DMS 273 (cell line): ENCODE measurements around the gene TBC1D17.

Experiments
- DNase-seq: peaks from one replicate; lab custom pipeline; 2025; ENCODE audit not compliant: unreplicated experiment; lab: John Stamatoyannopoulos, UW

Gene TBC1D17

DNA sequence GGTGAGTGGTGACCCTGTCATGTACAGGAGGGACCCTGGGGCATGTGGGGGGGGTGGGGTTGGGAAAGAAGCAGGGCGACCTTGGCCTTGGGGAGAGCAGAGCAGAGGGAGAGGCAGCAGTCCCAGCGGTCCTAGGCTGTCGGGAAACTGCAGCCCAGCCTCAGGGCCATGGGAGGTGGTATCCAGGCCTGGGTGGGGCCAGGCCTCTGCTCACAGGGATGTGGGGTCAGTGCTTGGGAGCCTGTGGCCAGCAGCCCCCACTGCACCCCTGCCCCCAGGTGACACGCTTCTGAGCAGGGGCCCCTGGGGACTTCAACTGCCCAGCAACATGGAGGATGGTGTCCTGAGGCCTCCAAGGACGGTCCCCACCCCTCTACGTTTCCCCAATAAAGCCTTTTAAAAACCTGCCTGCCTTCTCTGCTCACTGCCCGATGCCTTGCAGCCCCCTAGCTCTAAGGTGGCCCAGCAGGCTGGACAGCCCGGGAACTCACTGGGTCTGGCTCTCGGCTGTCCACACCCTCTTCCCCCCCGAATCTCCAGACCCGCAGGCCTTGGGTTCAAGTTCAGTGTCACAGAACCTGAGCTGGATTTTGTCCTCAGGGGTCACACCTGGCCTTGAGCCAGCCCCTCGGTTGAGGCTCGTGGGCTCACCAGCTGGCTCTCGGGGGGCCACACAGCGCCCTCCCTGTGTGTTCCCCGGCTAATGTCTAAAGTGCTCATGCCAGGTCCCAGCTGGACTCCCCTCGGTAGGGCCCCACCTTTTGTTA, 17.0 kb upstream of the TBC1D17 start:
- no peak for DNase-seq

DNA sequence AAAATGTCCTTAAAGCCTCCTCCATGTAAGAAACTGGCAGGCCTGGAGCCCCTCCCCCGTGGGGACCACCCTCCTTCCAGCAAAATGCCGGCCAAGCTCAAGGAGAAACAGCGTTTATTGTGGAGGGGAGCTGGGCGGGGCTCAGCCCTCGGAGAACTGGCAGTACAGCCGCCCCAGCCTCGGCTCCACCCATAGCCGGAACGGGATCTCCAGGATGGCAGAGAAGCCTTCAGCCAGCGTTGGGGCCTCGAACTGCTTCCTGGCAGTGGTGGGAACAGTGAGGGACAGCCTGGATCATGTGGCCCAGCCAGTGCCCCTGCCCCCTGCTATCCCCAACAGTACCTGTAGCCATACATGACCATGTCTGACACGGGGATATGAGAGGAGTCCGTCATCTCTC, 16.4 kb upstream of the TBC1D17 start:
- DNase-seq: peak; percentile 61

DNA sequence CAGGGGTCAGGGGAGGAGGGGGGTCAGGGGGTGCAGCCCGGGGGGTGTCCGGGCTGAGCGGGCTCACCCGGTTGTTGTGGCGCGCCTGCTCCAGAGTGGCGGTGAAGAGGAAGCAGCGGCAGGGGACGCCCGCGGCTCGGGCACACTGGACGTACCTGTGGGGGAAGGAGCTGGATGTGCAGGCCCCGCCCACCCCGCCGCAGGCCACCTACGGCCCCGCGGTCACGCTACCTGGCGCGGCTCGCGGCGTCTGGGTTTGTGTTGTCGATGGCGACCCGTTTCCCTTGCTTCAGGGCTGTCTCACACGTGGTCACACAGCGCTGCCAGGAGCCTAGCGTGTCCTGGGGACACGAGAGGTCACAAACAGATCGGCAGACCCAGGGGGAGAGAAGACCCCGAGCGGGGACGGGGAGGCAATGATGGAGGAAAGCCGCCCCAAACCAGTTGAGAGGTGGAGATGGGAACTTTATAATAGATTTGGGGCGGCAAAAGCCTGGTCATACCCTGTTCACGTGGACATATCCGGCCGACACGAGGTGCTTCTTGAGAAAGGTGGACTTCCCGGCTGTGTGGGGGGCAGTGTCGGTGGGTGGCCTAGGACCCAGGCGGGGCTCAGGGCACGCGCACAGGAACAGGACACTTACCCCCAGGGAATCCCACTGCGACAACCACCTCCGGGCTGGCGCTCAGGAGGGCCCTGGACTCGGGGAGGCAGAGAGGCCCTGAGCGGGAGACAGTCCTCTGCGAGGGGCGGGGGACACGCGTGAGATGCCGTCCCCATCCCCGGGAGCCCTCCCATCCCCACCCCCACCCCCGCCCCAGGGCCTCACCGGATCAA, 15.7 kb upstream of the TBC1D17 start:
- DNase-seq: no peak

DNA sequence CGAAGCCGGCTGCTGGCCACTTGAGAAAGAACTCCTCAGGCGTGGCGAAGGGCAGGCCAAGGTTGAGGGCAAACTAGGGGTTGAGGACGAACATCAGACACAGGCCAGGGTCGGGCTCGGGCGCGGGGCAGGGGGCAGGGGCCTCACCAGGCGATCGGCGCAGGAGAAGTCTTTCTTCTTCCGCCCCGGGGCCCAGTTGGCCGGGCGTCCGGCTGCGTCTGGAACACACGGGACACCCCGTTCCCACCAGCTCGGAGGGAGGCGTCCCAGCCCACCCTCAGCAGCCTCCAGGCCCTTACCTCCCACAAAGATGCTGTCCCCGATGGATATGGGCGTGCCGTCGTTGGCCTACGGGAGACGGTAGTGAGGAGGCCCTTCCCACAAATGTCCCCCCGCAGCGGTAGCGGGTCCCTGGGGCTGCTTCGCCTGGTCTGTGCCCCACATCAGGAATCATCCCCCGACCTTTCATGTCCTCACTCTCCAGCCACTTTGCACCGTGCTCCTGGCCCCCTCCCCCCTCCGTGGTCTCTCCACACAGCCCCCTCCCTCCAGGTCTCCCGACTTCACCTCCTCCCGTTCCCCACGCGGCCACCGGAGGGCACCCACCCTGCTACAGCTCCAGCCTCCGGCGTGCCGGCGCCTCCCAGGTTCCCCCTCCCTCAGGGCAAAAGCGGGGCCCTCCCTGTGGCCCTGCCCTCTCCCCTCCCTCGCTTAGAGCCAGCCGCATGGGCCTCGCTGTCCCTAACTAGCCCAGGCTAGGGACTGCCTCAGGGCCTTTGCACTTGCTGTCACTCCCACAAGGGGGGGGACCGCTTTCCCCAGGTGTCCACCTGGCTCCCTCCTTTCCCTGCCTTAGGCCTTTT, 14.9 kb upstream of the TBC1D17 start:
- peak; percentile 64 for DNase-seq

DNA sequence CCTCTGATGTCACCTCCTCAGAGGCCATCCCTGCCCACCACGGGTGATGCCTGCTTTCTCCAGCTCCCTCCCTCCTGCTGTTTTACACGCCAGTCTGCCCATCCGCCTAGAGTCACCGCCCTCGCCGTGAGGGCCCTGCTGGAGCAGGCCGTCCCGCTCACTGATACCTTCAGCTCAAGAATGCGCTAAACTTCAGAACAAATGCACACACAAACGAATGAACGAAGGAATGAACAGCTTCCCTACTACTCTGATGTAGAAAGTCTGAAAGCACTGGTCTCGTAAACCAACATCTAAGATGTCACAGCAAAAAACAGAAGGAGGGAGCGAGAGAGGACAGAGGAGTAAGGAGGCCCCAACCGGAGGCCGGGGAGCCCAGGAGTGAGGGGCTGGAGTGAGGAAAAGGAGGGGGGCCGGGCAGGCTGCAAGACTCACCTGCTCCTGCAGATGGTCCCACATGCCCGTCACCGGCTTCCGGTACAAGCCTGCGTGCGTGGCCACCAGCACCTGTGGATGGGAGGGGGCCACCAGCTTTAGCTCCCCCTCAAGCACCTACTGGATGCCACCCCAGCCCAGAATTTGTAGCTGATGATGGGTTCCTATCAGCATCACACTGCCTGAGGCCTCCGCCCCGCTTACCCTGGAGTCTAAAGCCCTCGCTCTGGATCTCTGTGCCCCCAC, 14.1 kb upstream of the TBC1D17 start:
- DNase-seq: no peak

DNA sequence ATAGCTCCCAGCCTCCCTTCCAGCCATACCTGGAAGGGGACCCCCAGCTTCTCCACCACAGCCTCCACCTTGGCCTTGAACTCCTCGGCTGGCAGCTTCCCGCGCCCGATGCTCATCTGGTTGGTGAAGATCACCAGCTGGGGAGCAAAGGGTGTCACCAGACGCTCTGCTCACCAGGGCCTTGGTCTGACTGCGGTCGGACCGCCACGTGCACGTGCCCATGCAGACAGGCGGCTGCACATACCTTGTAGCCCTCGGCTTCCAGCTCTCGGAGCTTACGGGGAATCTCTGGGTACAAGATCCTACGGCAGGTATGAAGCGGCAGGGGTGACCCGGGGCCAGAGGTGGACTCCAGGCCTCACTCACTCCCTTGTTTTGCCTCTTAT, 13.6 kb upstream of the TBC1D17 start:
- no peak for DNase-seq

DNA sequence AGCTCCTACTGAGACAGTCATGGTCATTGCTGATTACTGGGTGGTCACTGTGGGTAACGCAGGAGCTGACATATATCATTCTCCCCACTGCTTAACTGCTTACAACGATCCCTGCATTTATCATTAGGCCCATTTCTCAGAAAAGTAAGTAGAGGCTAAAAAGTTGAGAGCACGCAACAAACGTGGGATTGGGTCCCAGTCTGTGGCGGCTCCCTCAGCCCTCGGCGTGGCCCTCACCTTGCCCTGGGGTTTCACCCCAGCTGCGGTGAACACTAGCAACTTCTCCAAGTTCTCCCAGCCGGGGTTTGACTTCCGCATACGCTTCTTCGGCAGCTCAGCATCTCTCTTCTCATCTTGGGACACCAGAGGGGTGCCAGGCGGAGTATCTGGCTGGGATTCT, 12.6 kb upstream of the TBC1D17 start:
- DNase-seq: no peak

DNA sequence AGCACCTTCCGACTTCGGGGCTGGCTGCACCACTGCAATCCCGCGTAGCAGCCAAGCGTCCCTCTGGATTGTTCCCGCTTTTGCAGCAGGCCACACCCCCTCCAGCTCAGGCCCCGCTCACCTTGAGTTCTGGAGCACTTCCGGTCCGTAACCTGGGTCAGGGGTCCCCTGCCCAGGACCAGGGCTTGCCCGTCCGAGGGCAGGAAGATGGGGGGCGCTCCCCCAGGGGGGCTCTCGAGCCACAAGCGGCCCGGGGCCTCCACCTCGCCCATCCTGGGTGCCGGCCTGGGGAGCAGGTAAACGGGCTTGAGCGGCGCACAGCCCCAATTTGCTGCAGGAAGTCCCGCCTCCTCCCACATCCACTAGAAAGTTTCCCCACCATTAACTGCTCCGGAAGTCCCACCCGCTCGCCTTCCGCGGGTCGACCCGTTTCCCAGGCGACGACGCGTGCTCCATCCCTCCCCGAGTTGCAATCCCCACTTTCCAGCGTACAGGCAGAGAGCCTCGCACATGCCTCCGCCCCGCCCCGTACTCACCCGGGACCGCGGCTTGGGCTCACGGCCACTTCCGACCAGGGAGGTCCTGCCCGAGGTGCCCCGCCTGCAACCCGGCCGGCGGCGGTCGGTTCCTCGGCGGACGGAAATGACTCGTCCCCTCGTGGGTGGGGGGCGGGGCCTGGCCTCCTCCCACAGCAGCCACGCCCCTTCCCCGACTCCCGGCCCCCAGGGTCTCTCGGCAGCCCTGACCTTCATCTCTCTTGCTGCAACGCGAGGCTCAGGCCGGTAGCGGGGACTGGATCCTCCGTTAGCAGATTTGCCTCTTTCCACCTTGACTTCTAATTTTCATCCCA, 10.3 kb upstream of the TBC1D17 start, which contains the start of gene PNKP:
PNKP (minus strand) TSS at position 644 of the 850 bp plus-strand sequence; CDS start at position 272, 372 bp downstream.
- peak; percentile 99 for DNase-seq

DNA sequence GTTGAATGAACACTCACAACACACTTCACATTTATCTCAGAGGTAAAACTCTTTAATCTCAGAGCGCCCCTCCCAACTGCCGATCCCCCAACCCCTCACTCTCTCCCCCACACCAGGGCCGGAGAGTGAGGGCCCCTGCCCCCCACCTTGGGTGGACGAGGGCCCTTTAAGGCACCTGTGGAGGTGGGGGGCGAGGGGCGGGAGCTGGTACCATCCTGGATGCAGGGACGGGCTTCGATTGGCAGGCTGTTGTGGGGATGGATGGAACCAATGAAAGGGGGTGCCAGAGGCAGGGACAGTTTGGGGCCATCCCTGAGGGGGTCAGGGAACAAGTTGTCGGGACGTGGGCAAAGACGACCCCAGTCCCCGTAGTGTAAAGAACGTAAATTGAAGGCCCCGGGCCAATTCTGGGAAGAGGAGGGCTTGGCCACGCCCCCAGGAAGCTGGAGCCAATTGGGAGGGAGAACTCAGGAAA, 8.5 kb upstream of the TBC1D17 start:
- no peak for DNase-seq

DNA sequence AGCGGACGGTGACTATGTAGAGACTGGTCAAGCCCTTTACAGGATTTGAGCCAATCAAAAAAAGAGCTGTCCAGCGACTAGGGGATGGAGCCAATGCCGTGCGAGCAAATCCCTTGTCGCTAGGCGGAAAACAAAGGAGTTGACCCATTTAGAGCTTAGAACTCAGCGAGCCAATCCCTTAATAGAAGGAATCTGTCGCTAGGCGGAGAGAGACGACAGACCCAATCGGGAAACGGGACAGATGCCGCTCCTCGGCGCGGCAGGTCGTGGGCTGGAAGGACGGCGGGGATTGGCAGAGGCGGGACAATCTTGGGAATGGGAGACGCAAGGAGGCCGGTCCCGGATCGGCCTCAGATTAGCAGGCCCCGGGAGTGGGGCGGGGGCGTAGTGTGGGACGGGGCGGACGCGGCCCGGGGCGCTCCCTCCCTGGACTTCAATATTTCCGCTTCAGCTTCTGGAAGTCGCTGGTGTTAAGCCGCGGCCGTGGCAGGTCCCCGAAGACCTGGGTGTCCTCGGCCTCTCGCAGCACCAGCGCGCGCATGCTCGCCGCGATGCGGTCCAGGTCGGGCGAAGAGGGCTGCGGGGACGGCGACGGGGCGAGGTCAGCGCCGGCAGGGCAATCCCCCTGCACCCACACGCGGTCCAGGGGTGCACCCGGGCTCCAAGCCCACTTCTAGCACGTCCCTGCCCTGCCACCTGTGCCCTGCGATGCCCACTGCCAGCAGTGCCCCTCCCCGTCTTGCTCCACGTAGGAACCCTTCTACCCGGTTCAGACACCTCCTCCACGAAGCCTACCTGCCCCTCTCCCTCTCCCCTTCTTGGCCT, 7.8 kb upstream of the TBC1D17 start:
- DNase-seq: peak; percentile 100

DNA sequence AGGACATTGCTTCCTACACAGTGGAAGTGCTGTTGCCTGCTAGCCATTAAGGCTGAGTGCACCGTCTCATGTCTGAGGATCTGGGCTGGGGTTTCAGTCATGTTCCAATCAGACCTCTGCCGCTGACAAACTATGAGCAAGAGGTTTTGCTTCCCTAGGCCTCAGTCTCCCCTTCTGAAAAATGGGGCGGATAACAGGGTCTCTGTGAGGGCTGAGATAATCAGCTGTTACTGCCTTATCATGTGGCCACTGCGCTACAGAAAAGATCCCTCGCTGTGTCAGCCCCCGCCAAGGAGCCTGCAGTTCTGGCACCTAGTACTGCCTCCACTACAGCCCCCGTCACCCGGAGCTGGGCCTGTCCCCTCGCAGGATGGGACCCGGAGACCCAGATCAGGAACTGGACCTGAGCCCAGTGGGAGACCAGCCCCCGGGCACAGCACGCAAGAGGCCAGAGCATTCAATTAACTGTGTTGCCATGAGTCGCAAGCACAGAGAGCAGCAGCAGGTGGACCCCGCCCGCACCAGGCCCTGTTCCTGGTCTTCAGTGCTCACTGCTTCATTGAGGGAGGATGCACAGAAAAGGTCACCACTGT, 7.1 kb upstream of the TBC1D17 start:
- DNase-seq: no peak

DNA sequence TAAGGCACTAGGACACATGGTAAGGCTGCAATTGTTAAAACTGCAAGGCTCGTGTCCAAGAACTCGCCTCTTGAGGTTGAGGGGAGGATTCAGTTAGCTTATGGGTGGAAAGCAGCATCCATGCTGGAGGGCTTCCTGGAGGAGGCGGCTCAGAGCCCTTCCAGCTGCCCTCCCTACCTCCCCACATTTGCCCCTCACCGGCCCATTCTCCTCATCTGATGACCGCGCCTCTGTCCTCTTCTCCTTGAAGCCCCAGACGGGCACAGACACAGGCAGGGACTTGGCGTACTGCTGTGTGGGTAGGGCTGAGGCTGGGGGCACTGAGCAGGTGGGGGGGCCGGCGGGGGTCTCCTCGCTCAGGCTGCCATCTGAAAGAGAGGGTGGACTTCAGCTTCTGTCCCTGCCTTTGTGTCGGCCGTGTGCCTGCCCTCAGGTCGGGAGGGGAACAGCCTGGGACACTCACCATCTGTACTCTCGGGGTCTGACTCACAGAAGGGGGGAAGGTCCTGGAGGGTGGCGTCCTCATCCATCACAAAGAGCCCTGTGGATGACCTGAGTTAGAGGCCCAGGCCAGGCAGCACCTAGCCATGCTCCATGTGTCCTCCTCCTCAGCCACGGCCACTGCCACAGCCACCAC, 6.0 kb upstream of the TBC1D17 start:
- DNase-seq: no peak

DNA sequence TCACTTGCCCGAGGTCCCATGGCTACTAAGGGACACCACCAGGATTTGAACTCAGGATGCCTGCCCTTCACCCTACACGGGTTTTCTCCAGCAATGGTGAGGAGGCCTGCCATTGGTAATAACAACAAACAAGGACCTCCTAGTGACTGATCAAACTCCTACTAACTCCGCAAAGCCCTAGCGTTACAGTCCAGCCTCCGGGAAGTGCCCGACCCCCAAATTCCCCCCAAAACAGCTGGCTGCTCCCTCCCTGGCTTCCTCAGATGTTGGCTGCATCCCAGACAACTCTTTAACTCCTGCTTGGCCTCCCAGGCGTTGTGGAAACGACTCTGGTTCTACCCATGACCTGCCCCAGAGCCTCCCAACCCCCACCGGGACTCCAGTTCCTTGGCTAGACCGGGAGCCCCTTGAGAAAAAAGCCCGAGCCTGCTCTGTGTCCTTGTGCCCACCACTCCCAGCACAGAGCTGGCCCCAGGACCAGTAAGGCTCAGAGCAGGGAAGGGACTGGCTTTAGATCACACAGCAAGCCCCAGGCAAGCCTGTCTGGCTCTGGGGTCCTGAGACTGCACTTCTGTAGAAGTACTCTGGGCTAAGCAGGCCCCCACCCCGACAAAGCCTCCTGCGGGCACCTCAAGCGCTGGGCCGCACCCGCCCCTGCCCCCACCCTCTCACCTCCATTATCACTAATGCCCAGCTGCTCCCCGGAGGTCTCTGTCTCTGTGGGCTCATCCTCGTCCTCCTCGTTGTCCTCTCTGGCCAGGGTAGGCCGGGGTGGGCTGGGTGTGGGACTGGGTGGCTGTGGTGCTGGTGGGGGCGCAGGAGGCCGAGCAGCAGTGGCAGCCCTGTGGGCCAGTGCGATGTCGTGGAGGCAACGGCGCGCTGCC, 5.0 kb upstream of the TBC1D17 start:
- no peak for DNase-seq

DNA sequence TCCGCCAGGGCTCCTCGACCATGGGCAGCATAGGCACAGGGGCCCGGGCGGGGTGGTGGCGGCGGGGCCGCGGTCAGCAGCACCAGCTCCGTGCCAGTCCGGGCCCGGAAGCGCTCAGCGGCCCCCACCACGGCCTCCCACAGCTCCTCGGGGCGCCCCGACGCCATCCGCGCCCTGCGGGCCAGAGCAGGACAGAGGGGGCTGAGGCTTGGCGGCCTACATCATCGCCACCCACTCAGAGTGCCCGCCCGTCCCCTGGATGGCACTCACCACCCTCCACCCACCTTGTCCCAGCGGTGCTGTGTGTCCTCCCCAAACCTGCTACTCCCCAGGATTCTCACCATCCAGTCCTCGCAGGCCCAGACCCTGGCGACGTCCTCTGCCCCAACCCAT, 4.4 kb upstream of the TBC1D17 start:
- DNase-seq: no peak

DNA sequence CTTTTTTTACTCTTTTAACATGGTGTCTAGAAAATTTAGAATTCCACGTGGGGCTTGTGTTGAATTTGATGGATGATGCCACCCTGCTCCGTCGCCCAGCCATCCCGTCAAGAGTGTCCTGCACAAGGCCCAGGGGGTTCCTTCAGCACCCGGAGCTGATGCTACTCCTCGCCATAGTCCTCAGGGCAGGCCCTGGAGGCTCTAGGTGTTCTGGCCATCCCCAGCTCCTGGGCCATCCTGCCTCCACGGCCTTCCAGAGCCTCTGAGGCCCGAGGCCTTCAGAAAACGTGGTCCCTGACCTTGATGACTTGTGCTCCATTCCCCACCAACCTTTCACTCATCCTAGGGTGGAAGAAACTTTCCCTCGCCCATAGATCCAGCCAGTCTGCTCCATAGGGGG, 3.7 kb upstream of the TBC1D17 start:
- DNase-seq: no peak

DNA sequence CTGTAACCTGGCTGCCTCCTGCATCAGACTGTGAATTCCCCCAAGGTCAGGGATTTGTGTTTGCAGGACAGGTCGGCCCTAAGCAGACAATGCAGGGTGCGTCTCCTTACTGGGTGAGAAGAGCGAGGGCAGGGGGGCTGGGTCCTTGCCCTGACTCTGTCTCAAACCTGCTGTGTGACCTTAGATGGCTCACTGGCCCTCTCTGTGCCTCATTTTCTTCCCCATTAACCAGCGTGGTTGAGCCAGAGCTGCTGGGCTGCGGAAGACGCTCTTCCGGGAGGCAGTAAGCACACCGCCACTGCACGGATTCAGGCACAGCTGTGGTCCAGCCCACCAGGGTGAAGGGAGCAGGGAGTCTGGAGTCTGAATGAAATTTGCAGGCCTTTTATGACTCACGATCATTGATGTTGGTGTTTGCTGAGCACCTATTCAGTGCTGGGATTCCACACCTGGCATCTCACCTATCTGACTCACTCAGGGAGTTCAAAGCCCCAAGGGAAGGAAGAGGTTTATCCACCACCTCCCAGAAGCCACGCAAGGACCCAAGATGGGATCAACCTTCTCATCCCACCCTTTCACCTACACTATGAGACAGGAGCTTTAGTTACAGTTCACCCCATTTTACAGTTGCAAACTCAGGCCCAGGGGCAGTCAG, 2.9 kb upstream of the TBC1D17 start:
- no peak for DNase-seq

DNA sequence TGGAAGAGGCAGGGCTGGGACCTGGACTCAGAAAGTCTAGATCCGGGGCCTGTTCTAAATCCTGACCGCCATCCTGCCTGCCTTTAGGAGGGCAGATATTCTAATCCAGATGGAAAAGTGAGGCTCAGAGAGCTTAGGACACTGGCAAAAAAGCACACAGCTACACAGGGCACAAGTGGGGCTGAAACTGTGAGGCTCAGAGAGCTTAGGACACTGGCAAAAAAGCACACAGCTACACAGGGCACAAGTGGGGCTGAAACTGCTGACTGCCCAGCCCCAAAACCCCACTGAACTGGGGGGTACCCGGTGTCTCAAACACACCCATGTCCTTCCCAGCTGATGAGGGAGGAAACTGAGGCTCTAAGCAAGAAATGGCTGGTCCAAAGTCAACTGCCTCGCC, 2.3 kb upstream of the TBC1D17 start:
- DNase-seq: no peak
